ENCODE results near the gene SUSD4.

SUSD4 gene

GRCh38 chr1:223358826-223359225, 5.2 kb downstream of the SUSD4 start:
- H3K9ac ChIP-seq (ENCODE audit: low read length), result no peak overlapping the region
- no peaks in the 10 kb centered on the region for H3K9me2 ChIP-seq (ENCODE audit: low read depth, low read length)
- H3K4me1 ChIP-seq (ENCODE audit: insufficient read depth, low read length, severe bottlenecking), result no peaks in the 10 kb centered on the region
- H3K36me3 ChIP-seq (ENCODE audit: insufficient read depth, low read length), result no peaks in the 10 kb centered on the region
- TF ChIP-seq, protein P1, sequence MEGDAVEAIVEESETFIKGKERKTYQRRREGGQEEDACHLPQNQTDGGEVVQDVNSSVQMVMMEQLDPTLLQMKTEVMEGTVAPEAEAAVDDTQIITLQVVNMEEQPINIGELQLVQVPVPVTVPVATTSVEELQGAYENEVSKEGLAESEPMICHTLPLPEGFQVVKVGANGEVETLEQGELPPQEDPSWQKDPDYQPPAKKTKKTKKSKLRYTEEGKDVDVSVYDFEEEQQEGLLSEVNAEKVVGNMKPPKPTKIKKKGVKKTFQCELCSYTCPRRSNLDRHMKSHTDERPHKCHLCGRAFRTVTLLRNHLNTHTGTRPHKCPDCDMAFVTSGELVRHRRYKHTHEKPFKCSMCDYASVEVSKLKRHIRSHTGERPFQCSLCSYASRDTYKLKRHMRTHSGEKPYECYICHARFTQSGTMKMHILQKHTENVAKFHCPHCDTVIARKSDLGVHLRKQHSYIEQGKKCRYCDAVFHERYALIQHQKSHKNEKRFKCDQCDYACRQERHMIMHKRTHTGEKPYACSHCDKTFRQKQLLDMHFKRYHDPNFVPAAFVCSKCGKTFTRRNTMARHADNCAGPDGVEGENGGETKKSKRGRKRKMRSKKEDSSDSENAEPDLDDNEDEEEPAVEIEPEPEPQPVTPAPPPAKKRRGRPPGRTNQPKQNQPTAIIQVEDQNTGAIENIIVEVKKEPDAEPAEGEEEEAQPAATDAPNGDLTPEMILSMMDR (IDR thresholded peaks at IDR 0.05; ENCODE audit: low read length), result no peak
- no peak for TF ChIP-seq EZH2 (IDR thresholded peaks at IDR 0.05; ENCODE audit: borderline replicate concordance, low read length)
- no peaks in the 10 kb centered on the region for H3F3A ChIP-seq (ENCODE audit: insufficient read depth, low read length)
- H3K79me2 ChIP-seq (ENCODE audit: insufficient read depth, low read length), result no peaks in the 10 kb centered on the region
- no peaks in the 10 kb centered on the region for H4K20me1 ChIP-seq (ENCODE audit: insufficient read depth, low read length)
- H3K27ac ChIP-seq (ENCODE audit: low read depth, low read length, poor library complexity, severe bottlenecking), result no peak overlapping the region
- no peak overlapping the region for H3K4me2 ChIP-seq (ENCODE audit: low read length)
- H3K27me3 ChIP-seq (ENCODE audit: insufficient read depth, low read length), result no peaks in the 10 kb centered on the region
- H3K4me3 ChIP-seq (ENCODE audit: low read depth, low read length, poor library complexity, severe bottlenecking), result no peak overlapping the region
- no peak overlapping the region for H2AFZ ChIP-seq (ENCODE audit: low read length)
- H3K9me3 ChIP-seq (ENCODE audit: low read length), result no peaks in the 10 kb centered on the region

DNA sequence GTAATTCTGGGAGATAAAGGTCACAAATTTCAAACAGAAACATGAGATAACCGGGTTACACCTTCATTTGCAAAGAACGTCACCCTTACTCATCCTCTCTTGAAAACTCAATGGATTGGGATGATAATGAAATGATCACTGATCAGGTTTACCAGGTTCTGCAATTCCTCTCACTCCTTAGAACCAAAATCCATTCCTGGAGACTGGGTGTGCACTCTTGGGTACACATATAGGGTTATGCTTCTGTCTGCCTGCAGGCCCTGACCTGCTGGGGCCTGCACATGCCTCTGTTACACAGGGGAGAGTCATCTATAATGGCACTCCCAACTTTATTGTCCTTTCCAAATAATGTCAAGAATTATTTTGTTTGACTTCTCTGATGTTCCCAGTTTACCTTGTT, 8.3 kb downstream of the SUSD4 start:
- H3K27me3 ChIP-seq (ENCODE audit: insufficient read depth, low read length), result no peaks in the 10 kb centered on the region
- no peaks in the 10 kb centered on the region for H3K36me3 ChIP-seq (ENCODE audit: insufficient read depth, low read length)
- no peaks in the 10 kb centered on the region for H3F3A ChIP-seq (ENCODE audit: insufficient read depth, low read length)
- H3K4me1 ChIP-seq (ENCODE audit: insufficient read depth, low read length, severe bottlenecking), result no peaks in the 10 kb centered on the region
- no peaks in the 10 kb centered on the region for H3K9me3 ChIP-seq (ENCODE audit: low read length)
- H2AFZ ChIP-seq (ENCODE audit: low read length), result no peak overlapping the region
- H3K4me3 ChIP-seq (ENCODE audit: low read depth, low read length, poor library complexity, severe bottlenecking), result no peak overlapping the region
- H4K20me1 ChIP-seq (ENCODE audit: insufficient read depth, low read length), result no peaks in the 10 kb centered on the region
- H3K9ac ChIP-seq (ENCODE audit: low read length), result no peak overlapping the region
- H3K9me2 ChIP-seq (ENCODE audit: low read depth, low read length), result no peaks in the 10 kb centered on the region
- H3K27ac ChIP-seq (ENCODE audit: low read depth, low read length, poor library complexity, severe bottlenecking), result no peak overlapping the region
- no peak for TF ChIP-seq EZH2 (IDR thresholded peaks at IDR 0.05; ENCODE audit: borderline replicate concordance, low read length)
- TF ChIP-seq, protein P1 (IDR thresholded peaks at IDR 0.05; ENCODE audit: low read length), result no peak
- H3K79me2 ChIP-seq (ENCODE audit: insufficient read depth, low read length), result no peaks in the 10 kb centered on the region
- no peak overlapping the region for H3K4me2 ChIP-seq (ENCODE audit: low read length)

GRCh38 chr1:223353939-223354338, 10.0 kb downstream of the SUSD4 start:
- TF ChIP-seq, protein P1 (IDR thresholded peaks at IDR 0.05; ENCODE audit: low read length), result no peak
- no peak for TF ChIP-seq EZH2 (IDR thresholded peaks at IDR 0.05; ENCODE audit: borderline replicate concordance, low read length)
- no peaks in the 10 kb centered on the region for H3F3A ChIP-seq (ENCODE audit: insufficient read depth, low read length)
- H3K4me1 ChIP-seq (ENCODE audit: insufficient read depth, low read length, severe bottlenecking), result no peaks in the 10 kb centered on the region
- no peak overlapping the region for H2AFZ ChIP-seq (ENCODE audit: low read length)
- no peak overlapping the region for H3K4me2 ChIP-seq (ENCODE audit: low read length)
- H3K27ac ChIP-seq (ENCODE audit: low read depth, low read length, poor library complexity, severe bottlenecking), result no peak overlapping the region
- H3K9ac ChIP-seq (ENCODE audit: low read length), result no peak overlapping the region
- no peaks in the 10 kb centered on the region for H4K20me1 ChIP-seq (ENCODE audit: insufficient read depth, low read length)
- H3K9me2 ChIP-seq (ENCODE audit: low read depth, low read length), result no peaks in the 10 kb centered on the region
- no peak overlapping the region for H3K4me3 ChIP-seq (ENCODE audit: low read depth, low read length, poor library complexity, severe bottlenecking)
- no peaks in the 10 kb centered on the region for H3K36me3 ChIP-seq (ENCODE audit: insufficient read depth, low read length)
- H3K79me2 ChIP-seq (ENCODE audit: insufficient read depth, low read length), result no peaks in the 10 kb centered on the region
- no peaks in the 10 kb centered on the region for H3K27me3 ChIP-seq (ENCODE audit: insufficient read depth, low read length)
- H3K9me3 ChIP-seq (ENCODE audit: low read length), result no peaks in the 10 kb centered on the region

Data from OCI-LY1 (cell line).